Sigmoid colon (tissue), 7 donors: ENCODE data around the gene SCAMP1. TPM values are rescaled to one million over a fixed set of nuclear protein-coding genes. Genes with fewer than 3 reads are reported as not detected.

Experiments used
- DNase-seq: peaks from one replicate; pipeline ENCODE4 v3.0.0-alpha.2; 2019
- H3K27ac ChIP-seq, 4 donors: fragments of 200-600 bp; sonication (generic); one replicate each; pipeline ENCODE4 v1.5.1; 2016 to 2019; ENCODE audit warnings: mild to moderate bottlenecking in 1 of 4
- H3K27me3 ChIP-seq, 3 donors: fragments of 200-600 bp; sonication (generic); one replicate each; pipeline ENCODE4 v1.5.1; 2019; ENCODE audit warnings: mild to moderate bottlenecking in 1 of 3
- H3K36me3 ChIP-seq, 4 donors: fragments of 200-600 bp; sonication (generic); one replicate each; pipeline ENCODE4 v1.5.1; 2016 to 2019
- H3K4me1 ChIP-seq, 4 donors: fragments of 200-600 bp; sonication (generic); one replicate each; pipeline ENCODE4 v1.5.1; 2017 to 2019
- H3K4me3 ChIP-seq, 4 donors: fragments of 200-600 bp; sonication (generic); one replicate each; pipeline ENCODE4 v1.5.1; 2017 to 2019; ENCODE audit warnings: mild to moderate bottlenecking in 2 of 4, moderate library complexity in 1 of 4
- H3K9me3 ChIP-seq, 4 donors: fragments of 200-600 bp in 3 of 4; sonication (generic) in 3 of 4; one replicate each; pipeline versions ENCODE4 v1.5.1 to v1.6.1; 2013 to 2019
- EP300 ChIP-seq, 4 donors: sonication (generic); formaldehyde crosslinking; IDR thresholded peaks; one replicate each; pipeline ENCODE4 v1.6.1; 2017; ENCODE audit warnings: antibody characterized with exemption in 4 of 4
- POLR2A ChIP-seq, 2 donors: fragments of 450-650 bp; IDR thresholded peaks; one replicate each; pipeline ENCODE4 v1.6.1; 2016; ENCODE audit warnings: antibody characterized with exemption in 2 of 2, mild to moderate bottlenecking in 2 of 2, moderate library complexity in 2 of 2
- POLR2AphosphoS5 ChIP-seq, 4 donors: sonication (generic); formaldehyde crosslinking; IDR thresholded peaks; one replicate each; pipeline ENCODE4 v1.6.1; 2017; ENCODE audit warnings: antibody characterized with exemption in 4 of 4
- WGBS, 2 donors: extraction: QIAGEN DNeasy Blood & Tissue Kit; methylation state at CpG; one replicate each; pipeline ENCODE4 v1.1.7; 2013; 5-methylcytosine and 5-hydroxymethylcytosine counted together
- intact Hi-C: fragments of 100-400 bp; cut with DNase I; formaldehyde crosslinking; loops from one replicate; pipeline ENCODE4 v1.15.1; 2023
- polyA plus RNA-seq, 3 donors: library from polyadenylated mRNA; stranded (reverse); fragments of 200-250 nt; gene quantifications; one replicate each; pipeline ENCODE4 v1.2.3, GENCODE V29; 2013
- total RNA-seq, 4 donors: library from RNA; depleted of rRNA; stranded (reverse); fragments of >200 nt; gene quantifications; one replicate each; pipeline ENCODE4 v1.1.0, GENCODE V29; 2016
- TF ChIP-seq, protein P1 (sequence below), 4 experiments: fragments of 450-650 bp in 3 of 4; fragments of 200-600 bp in 1 of 4; IDR thresholded peaks; one replicate each; pipeline ENCODE4 v1.5.1; 2016 to 2019; ENCODE audit warnings: antibody characterized with exemption in 4 of 4, mild to moderate bottlenecking in 3 of 4, moderate library complexity in 2 of 4
- donor health status: healthy with polysubstance abuse.
- donor health status: Bipolar disorder and iron deficiency.
- donor health status: healthy.

Gene SCAMP1
- total and polyA plus RNA-seq, 7 donors, result 3.9 to 45.3 (median 31.0) TPM

GRCh38 chr5:78364005-78364404, 3.6 kb downstream of the SCAMP1 start:
- no peak overlapping the region for H3K27ac ChIP-seq
- H3K36me3 ChIP-seq, result no peaks in the 10 kb centered on the region
- H3K4me1 ChIP-seq, result peaks cover 3 to 18% (median 7%) of the 10 kb centered on the region in 4 donors
- H3K4me3 ChIP-seq, result no peak overlapping the region
- 91 to 93% methylated on average over 1 of the region's 1 CpG for WGBS, 2 donors
- no peaks in the 10 kb centered on the region for H3K27me3 ChIP-seq
- H3K9me3 ChIP-seq, result no peaks in the 10 kb centered on the region
- intact Hi-C loops, result loop anchor here (5.0 to 10.0 kb wide), 3 partner anchors 151 to 587 kb away; partner anchors contain the start of genes LHFPL2 and TBCA
- TF ChIP-seq, protein P1, sequence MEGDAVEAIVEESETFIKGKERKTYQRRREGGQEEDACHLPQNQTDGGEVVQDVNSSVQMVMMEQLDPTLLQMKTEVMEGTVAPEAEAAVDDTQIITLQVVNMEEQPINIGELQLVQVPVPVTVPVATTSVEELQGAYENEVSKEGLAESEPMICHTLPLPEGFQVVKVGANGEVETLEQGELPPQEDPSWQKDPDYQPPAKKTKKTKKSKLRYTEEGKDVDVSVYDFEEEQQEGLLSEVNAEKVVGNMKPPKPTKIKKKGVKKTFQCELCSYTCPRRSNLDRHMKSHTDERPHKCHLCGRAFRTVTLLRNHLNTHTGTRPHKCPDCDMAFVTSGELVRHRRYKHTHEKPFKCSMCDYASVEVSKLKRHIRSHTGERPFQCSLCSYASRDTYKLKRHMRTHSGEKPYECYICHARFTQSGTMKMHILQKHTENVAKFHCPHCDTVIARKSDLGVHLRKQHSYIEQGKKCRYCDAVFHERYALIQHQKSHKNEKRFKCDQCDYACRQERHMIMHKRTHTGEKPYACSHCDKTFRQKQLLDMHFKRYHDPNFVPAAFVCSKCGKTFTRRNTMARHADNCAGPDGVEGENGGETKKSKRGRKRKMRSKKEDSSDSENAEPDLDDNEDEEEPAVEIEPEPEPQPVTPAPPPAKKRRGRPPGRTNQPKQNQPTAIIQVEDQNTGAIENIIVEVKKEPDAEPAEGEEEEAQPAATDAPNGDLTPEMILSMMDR (IDR thresholded peaks at IDR 0.05), result no peak
- TF ChIP-seq EP300 (IDR thresholded peaks at IDR 0.05), result no peak
- no peak for TF ChIP-seq POLR2A (IDR thresholded peaks at IDR 0.05)
- TF ChIP-seq POLR2AphosphoS5 (IDR thresholded peaks at IDR 0.05), result no peak
- no peak for DNase-seq

DNA sequence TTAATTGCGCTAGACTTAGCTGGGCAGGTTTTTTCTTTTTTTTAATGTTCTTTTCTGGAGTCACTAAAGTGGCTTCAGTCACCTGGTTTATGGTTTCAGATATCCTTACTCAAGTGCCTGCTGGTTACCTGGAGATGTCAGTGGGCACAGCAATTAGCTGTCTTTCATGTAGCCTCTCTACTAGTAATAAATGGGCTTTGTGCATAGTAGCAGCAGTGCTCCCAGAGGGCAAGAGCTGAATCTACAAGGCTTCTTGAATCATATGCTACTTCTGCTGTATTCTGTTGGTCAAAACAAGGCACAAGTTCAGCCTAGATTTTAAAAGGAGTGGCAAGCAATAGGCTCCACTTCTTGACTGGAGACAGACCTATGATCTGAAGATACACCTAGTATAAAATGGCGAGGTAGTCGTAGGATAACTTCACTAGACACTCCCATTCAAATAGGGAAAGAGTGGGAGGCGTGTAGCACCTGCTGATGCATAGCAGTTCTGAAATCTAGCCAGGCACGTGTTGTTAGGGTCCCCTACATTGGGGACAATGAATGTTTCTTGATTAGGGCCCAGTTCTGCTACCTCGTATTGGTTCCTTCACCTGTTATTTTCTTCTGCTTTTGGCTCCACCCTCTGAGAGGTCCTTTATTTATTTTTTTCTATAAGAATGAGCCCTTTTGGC, 7.0 kb downstream of the SCAMP1 start:
- Histone ChIP-seq H3K36me3 (no peaks in the 10 kb centered on the region), H3K9me3 (no peaks in the 10 kb centered on the region), H3K4me1 (peaks cover 0 to 10% (median 0%) of the 10 kb centered on the region in 4 donors), H3K27me3 (no peaks in the 10 kb centered on the region), H3K27ac (no peak overlapping the region), H3K4me3 (no peak overlapping the region)
- no peak for TF ChIP-seq POLR2A (IDR thresholded peaks at IDR 0.05)
- no peak for TF ChIP-seq EP300 (IDR thresholded peaks at IDR 0.05)
- TF ChIP-seq, protein P1 (IDR thresholded peaks at IDR 0.05), result no peak
- no peak for TF ChIP-seq POLR2AphosphoS5 (IDR thresholded peaks at IDR 0.05)
- WGBS, 2 donors, result 82 to 86% methylated on average over 6 of the region's 6 CpGs
- intact Hi-C loops, result loop anchor here (10.0 kb wide), 2 partner anchors 147 to 277 kb away; partner anchors contain the start of gene LHFPL2
- no peak for DNase-seq

GRCh38 chr5:78369680-78370079, 9.3 kb downstream of the SCAMP1 start:
- TF ChIP-seq, protein P1 (IDR thresholded peaks at IDR 0.05), result no peak
- no peak for TF ChIP-seq EP300 (IDR thresholded peaks at IDR 0.05)
- TF ChIP-seq POLR2A (IDR thresholded peaks at IDR 0.05), result no peak
- no peak for TF ChIP-seq POLR2AphosphoS5 (IDR thresholded peaks at IDR 0.05)

DNA sequence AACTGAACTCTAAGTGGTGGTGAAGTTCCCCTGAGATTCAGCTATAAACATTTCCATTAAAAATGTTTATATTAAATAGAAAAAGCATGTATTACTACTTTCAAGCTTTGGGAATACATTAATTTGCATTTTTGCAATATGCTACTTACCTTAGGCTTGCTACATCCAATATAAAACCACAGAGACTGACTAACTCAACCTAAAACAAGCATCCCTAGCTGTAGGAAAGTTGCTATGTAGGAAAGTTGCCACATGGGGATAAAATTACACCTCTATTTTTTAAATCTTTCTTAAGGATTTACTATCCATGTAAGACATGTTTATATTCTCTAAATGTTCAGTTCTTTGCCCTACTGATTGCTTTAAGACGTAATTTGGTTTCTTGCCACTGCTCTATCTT, 12.8 kb downstream of the SCAMP1 start:
- Histone ChIP-seq H3K9me3 (no peaks in the 10 kb centered on the region), H3K4me1 (peaks cover 0 to 39% (median 23%) of the 10 kb centered on the region in 4 donors), H3K27ac (no peak overlapping the region), H3K4me3 (no peak overlapping the region), H3K27me3 (no peaks in the 10 kb centered on the region), H3K36me3 (no peaks in the 10 kb centered on the region)
- WGBS, 2 donors, result 94 to 95% methylated on average over 1 of the region's 1 CpG
- no peak for DNase-seq
- TF ChIP-seq POLR2AphosphoS5 (IDR thresholded peaks at IDR 0.05) (no peak), POLR2A (IDR thresholded peaks at IDR 0.05) (no peak), EP300 (IDR thresholded peaks at IDR 0.05) (no peak)
- TF ChIP-seq, protein P1 (IDR thresholded peaks at IDR 0.05), result no peak
- intact Hi-C loops, result no loop called here

More at GRCh38 chr5:78369680-78370079, 9.3 kb downstream of the SCAMP1 start:
- H3K27me3 ChIP-seq, result no peaks in the 10 kb centered on the region
- H3K36me3 ChIP-seq, result no peaks in the 10 kb centered on the region
- no peak overlapping the region for H3K4me3 ChIP-seq
- no peak overlapping the region for H3K27ac ChIP-seq
- intact Hi-C loops, result loop anchor here (10.0 kb wide), 2 partner anchors 145 to 275 kb away; partner anchors contain the start of gene LHFPL2
- no peak for DNase-seq
- WGBS, 2 donors, result 96 to 99% methylated on average over 2 of the region's 2 CpGs
- H3K4me1 ChIP-seq, result peaks cover 0 to 19% (median 4%) of the 10 kb centered on the region in 4 donors
- H3K9me3 ChIP-seq, result no peaks in the 10 kb centered on the region
